Memory B cell (primary cell): Measurements from ENCODE around the gene FGD5.

ENCODE experiments used
- ATAC-seq: fragments of 150-1000 bp; cut with Tn5 transposase; 2 replicates; pipeline ENCODE4 v1.10.0; 2021; ENCODE audit warnings: low read depth, mild to moderate bottlenecking, moderate library complexity
- DNase-seq, 2 donors: peaks; one replicate each; pipeline ENCODE4 v3.0.0; 2022; ENCODE audit warnings: low spot score in 2 of 2
- H3K27ac Mint-ChIP-seq: one replicate; pipeline ENCODE4 v1.8.0; 2022; ENCODE audit warnings: mild to moderate bottlenecking, moderate library complexity, mixed read lengths
- H3K27me3 Mint-ChIP-seq: one replicate; pipeline ENCODE4 v1.8.0; 2022; ENCODE audit warnings: mixed read lengths
- H3K36me3 Mint-ChIP-seq: one replicate; pipeline ENCODE4 v1.8.0; 2022; ENCODE audit warnings: mild to moderate bottlenecking, mixed read lengths
- H3K4me1 Mint-ChIP-seq: one replicate; pipeline ENCODE4 v1.8.0; 2022; ENCODE audit warnings: mixed read lengths
- H3K4me3 Mint-ChIP-seq: one replicate; pipeline ENCODE4 v1.8.0; 2022; ENCODE audit warnings: mild to moderate bottlenecking, moderate library complexity, mixed read lengths
- H3K9me3 Mint-ChIP-seq: one replicate; pipeline ENCODE4 v1.8.0; 2022; ENCODE audit warnings: mixed read lengths

FGD5 gene

DNA sequence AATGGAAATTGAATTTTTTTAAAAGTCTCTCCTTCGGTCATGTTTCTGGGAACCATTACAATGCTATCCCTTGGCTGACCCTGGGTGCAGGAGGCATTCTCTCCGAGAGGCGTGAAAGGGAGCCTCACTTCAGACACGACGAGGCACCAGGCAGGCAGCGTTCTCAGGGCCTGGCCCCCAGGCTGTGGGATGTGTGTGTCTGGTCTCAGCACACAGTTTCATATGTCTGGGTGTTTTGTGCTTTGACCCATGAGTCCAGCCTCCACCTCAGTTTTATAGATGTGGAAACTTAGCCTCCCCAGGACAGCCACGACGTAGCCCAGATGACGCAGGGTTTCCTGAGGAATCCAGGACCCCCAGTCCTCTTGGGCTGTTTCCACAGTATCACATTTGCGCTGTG lies 34.0 kb downstream of the FGD5 start:
- no peaks in the 10 kb centered on the region for H3K9me3 Mint-ChIP-seq
- no peaks in the 10 kb centered on the region for H3K36me3 Mint-ChIP-seq
- H3K4me3 Mint-ChIP-seq, result no peak overlapping the region
- no peak overlapping the region for H3K27ac Mint-ChIP-seq
- peaks cover 7% of the 10 kb centered on the region for H3K27me3 Mint-ChIP-seq
- DNase-seq (no peak), ATAC-seq (no peak)
- peaks cover 16% of the 10 kb centered on the region for H3K4me1 Mint-ChIP-seq

DNA sequence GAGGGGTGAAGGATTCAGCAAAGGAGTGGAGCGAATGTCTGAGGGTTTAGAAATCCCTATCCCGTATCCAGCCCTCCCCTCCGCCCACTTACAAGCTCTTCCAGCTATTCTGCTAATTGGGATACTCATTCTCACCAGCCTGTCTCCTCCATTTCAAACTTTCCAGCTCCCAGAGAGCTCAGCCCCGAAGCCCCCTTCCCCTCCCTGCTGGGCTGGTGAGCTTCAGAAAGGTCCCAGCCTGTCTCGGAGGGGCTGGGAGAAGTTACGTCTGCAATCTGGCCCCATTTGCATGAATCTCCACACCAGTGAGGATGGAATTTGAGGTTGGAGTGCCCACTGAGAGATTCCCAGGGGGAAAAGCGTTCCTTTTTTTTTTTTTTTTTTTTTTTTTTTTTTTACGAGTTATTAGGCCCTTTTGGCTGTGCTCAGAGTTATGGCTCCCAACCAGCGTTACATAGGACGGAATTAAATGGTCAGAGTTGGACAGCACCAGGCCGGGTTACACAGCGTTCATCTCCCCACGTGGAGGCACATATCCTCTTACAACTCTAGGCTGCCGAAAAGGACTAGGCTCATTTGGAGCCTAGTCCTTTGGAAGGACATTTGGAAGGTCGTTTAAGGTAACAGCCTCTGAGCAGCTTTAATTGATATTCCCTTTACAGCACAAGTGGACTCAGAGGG lies 34.6 kb downstream of the FGD5 start:
- Mint-ChIP-seq H3K4me3 (no peak overlapping the region), H3K27ac (no peak overlapping the region)
- ATAC-seq, result no peak

DNA sequence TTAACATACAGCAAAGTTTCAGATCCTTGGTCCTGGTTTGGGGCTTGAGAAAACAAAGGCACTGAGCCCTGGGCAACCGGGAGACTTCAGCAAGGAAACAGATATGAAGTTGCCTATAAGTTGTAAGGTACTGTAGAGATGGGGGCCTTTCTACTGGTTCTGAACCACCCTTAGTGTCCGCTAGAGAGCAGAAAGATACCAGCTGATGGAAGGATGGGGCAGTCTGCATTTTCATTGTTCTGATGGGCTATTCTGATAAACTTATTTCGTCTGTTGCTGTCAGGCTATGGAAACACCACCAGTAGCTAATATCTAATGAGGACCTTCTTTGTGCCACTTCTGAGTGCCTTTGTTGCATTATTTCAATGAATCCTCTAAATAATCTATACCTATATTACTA lies 38.7 kb downstream of the FGD5 start:
- Mint-ChIP-seq H3K4me3 (no peak overlapping the region), H3K36me3 (no peaks in the 10 kb centered on the region), H3K27me3 (peaks cover 15% of the 10 kb centered on the region), H3K4me1 (no peaks in the 10 kb centered on the region), H3K27ac (no peak overlapping the region), H3K9me3 (no peaks in the 10 kb centered on the region)
- DNase-seq (no peak), ATAC-seq (no peak)

More for the DNA sequence above, 34.6 kb downstream of the FGD5 start:
- no peak for DNase-seq
- Mint-ChIP-seq H3K27me3 (peaks cover 14% of the 10 kb centered on the region), H3K4me1 (peaks cover 9% of the 10 kb centered on the region), H3K9me3 (no peaks in the 10 kb centered on the region), H3K36me3 (no peaks in the 10 kb centered on the region)

DNA sequence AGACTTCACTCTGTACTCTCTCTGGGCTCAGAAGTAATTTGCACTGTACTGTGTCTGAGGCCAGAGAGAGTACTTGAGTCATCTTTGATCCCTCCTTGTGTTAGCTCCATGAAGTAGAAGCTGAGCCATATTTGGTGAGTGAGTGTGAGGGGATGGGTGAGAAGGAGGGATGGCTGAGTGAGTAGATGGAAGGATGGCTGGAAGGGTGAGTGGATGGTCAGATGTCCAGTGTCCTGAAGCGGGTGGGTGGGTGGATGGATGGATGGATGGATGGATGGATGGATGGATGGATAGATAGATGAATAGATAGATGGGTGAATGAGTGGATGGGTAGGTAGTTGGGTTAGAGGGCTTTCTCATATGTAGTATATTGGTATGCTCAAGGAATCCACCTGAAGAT lies 39.3 kb downstream of the FGD5 start:
- Mint-ChIP-seq H3K27me3 (peaks cover 14% of the 10 kb centered on the region), H3K9me3 (no peaks in the 10 kb centered on the region), H3K4me1 (no peaks in the 10 kb centered on the region), H3K4me3 (no peak overlapping the region), H3K36me3 (no peaks in the 10 kb centered on the region), H3K27ac (no peak overlapping the region)
- no peak for ATAC-seq
- no peak for DNase-seq

DNA sequence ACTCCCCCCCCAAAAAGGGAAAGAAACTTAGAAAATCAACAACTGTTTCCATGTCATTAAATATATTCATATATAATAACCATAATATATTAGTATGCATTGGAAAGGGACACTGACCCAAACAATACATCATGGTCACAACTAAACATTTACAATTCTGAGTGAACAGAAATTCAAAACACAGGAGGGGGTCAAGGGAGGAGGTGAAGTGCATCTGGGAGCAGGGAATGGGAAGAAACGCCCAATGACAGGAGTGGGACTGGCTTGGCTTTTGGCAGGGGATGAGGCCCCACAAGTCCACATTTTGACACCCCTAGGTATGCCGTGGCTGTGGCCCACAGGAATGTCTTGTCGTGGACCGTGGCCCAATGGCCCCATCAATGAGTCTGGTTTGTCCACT lies 41.1 kb downstream of the FGD5 start:
- Mint-ChIP-seq H3K4me3 (no peak overlapping the region), H3K4me1 (no peaks in the 10 kb centered on the region), H3K27me3 (peaks cover 13% of the 10 kb centered on the region), H3K27ac (no peak overlapping the region), H3K36me3 (no peaks in the 10 kb centered on the region), H3K9me3 (no peaks in the 10 kb centered on the region)
- no peak for ATAC-seq
- no peak for DNase-seq

DNA sequence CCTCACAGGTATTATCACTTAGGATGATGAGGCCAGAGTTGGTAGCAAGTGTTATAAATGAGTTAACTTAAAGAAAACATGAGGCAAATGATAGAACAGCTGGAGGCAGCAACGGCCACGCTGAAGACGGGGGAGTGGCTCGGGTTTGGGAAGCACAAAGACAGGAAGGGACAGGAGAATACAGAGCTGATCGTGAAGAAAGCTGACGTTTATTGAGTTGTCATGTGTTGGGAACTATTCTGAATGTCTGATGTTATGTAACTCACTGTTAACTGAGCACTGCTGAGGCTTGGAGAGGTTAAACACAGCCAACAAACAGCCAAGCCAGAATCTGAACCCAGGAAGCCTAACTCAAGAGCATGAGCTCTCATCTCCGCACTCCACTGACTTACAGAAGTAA lies 42.3 kb downstream of the FGD5 start:
- peaks cover 15% of the 10 kb centered on the region for H3K27me3 Mint-ChIP-seq
- H3K4me3 Mint-ChIP-seq, result no peak overlapping the region
- H3K4me1 Mint-ChIP-seq, result no peaks in the 10 kb centered on the region
- DNase-seq (no peak), ATAC-seq (no peak)
- no peaks in the 10 kb centered on the region for H3K36me3 Mint-ChIP-seq
- H3K27ac Mint-ChIP-seq, result no peak overlapping the region
- H3K9me3 Mint-ChIP-seq, result no peaks in the 10 kb centered on the region

DNA sequence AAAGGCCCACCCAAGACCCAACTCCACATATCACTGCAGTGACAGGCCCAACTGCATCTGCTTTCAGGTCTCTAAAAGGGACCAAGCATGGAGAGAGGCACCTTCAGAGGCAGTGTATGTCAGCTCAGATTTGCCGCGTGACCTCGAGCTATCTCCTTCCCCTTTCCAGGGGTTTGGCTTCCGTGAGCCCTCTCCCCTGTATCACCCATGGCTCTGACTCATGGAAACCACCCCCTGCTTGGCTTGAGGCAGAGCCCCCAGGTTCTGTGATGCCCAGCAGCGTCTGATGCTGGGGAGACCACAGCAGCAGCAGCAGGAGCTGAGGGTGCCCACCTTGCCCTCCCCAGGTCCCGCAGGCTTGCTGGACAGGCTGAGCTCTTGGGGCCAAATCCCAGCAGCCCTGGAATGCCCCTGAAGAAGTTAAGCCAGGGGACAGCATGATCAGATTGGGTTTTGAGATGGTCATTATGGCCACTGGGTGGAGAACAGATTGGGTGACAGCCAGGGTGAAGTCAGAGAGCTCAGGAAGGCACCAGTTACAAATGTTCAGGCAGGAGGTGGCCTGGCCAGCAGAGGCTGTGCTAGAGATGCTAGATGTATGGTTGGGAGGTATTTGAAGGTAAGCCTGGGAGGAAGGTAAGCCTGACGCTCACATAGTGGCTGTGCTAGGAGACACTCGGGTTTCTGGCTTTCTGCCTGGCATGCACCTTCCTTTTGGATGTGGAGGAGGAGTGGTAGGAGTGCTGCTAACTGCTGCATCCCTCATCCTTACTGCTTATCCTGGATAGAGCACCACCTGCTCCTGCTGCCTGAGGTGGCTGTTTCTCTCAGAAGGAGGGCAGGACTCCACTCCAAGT lies 42.9 kb downstream of the FGD5 start:
- Mint-ChIP-seq H3K36me3 (no peaks in the 10 kb centered on the region), H3K27ac (no peak overlapping the region), H3K27me3 (peaks cover 15% of the 10 kb centered on the region), H3K4me1 (no peaks in the 10 kb centered on the region), H3K4me3 (no peak overlapping the region), H3K9me3 (no peaks in the 10 kb centered on the region)
- DNase-seq, result no peak
- no peak for ATAC-seq

DNA sequence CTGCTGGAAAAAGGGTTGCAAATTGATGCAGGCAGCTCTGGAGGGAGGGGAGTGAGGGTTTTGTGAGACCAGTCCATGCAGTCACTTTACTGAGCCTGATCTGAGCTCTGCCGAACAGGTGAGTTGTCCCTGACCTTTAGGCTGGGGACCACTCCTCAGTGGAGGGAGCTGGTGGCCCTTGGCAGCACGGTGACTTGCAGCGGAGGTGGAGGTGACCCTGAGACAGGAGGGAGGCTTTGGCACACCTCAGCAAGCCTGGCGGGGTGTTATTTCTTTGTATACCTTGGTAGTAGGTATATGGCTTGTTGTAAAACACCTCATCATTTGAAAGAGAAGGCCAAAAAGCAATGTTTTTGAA lies 43.5 kb downstream of the FGD5 start:
- DNase-seq (no peak), ATAC-seq (no peak)
- H3K4me3 Mint-ChIP-seq, result no peak overlapping the region
- H3K4me1 Mint-ChIP-seq, result no peaks in the 10 kb centered on the region
- H3K36me3 Mint-ChIP-seq, result no peaks in the 10 kb centered on the region
- no peak overlapping the region for H3K27ac Mint-ChIP-seq
- peaks cover 18% of the 10 kb centered on the region for H3K27me3 Mint-ChIP-seq
- no peaks in the 10 kb centered on the region for H3K9me3 Mint-ChIP-seq

DNA sequence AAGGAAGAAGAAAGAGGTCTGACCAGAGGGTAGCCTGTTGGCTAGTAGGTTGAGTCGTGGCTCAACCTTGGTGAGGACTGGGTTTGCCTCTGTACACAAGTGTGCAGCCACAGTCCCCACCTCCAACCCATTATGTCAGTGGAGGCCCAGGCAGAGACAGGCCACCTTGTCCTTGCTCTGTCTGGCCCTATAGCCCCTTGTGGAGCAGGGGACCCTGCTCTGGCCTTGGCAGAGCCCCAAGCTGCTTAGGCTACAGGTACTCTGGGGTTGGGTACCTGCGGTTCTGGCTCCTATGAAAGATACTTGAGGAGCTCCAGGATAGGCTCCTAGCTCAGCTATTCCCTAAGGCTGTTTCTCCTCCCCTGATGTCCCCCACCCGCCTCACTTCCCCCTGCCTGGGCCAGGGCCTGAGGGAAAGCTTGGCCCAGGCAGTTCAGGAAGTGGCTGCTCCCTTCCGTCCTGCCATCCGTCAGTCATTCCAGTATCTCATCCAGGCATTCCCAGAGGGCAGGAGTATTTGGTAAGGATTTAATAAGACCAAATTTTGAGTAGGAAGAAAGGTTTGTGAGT lies 44.0 kb downstream of the FGD5 start:
- no peak for DNase-seq
- no peak for ATAC-seq
- no peaks in the 10 kb centered on the region for H3K9me3 Mint-ChIP-seq
- H3K36me3 Mint-ChIP-seq, result no peaks in the 10 kb centered on the region
- H3K4me3 Mint-ChIP-seq, result no peak overlapping the region
- H3K4me1 Mint-ChIP-seq, result no peaks in the 10 kb centered on the region
- H3K27ac Mint-ChIP-seq, result no peak overlapping the region
- peaks cover 18% of the 10 kb centered on the region for H3K27me3 Mint-ChIP-seq

DNA sequence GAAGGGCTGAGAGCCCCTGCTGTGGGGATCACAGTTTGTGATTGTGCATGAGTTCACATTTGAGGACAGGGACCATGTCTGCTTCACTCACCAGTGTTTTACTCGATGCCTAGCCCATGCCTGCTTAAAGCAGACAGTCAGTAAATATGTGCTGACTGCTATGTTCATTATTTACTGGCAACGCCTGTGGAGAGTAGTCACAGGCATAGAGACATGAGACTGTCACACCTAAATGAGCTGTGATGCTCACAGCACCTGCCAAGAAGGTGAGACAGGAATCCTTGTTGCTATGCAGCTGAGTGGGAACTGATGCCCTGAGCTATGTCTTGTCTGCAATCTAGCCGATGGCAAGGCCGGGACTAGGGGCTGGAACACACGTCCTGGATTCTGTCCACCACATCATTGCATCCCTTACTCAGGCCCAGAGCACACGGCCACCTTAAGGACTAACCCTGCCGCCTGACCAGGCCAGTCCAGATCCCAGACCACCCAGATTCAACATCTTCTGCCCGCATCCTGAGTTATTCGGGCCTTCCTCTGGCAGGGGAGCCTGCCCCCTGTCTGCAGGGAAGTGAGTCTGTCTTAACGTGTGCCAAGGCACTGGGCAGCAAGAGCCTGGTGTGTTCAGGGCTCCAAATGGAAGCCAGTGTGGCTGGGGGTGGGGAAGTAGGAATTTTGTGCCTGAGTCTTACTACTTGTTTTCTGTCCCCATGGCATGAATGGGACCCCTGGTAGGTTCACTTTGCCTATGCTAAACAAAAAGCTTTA lies 44.8 kb downstream of the FGD5 start:
- H3K27ac Mint-ChIP-seq, result no peak overlapping the region
- ATAC-seq, result no peak
- no peaks in the 10 kb centered on the region for H3K4me1 Mint-ChIP-seq

DNA sequence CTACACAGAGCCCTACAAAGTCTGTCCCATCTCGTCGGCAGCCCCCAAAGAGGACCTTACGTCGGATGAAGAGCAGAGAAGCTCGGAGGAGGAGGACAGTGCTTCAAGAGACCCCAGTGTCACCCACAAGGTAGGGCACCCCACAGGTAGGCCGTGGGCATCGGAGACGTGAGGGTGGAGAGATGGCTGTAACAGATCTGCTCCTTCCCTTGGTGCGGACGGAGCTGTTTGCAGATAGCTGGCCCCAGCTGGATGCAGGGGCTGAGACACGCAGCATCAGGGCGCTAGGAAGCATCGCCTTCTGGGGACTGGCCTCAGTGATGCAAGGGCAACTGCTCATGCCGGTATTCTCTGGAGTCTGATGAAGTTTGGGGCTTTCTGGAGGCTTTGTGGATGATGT lies 45.4 kb downstream of the FGD5 start:
- Mint-ChIP-seq H3K27ac (no peak overlapping the region), H3K9me3 (no peaks in the 10 kb centered on the region), H3K4me1 (no peaks in the 10 kb centered on the region), H3K4me3 (no peak overlapping the region), H3K36me3 (no peaks in the 10 kb centered on the region), H3K27me3 (peaks cover 11% of the 10 kb centered on the region)
- DNase-seq, result no peak
- ATAC-seq, result no peak

More for the DNA sequence above, 44.8 kb downstream of the FGD5 start:
- no peak overlapping the region for H3K4me3 Mint-ChIP-seq
- no peaks in the 10 kb centered on the region for H3K36me3 Mint-ChIP-seq
- no peak for DNase-seq
- peaks cover 11% of the 10 kb centered on the region for H3K27me3 Mint-ChIP-seq
- no peaks in the 10 kb centered on the region for H3K9me3 Mint-ChIP-seq

DNA sequence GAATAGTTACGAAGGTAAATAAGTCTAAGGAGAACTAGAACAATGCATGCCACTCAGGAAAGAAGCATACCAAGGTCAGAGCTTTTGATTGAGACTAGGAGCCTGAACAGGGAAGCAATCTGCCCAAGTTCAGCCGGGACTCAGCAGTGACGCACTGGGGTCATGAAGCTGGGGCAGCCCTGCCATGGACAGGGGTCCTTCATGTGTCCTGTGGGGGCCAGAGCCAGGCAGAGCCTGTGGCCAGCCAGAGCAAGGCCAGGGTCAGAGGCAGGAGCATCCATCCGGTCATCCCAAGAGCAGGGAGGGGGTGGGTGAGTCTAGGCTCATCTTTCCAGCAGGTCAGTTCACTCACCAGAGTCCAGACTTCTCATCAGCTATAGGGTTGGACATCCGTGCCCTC lies 47.9 kb downstream of the FGD5 start:
- no peak for DNase-seq
- no peak for ATAC-seq
- H3K4me1 Mint-ChIP-seq, result no peaks in the 10 kb centered on the region
- H3K27ac Mint-ChIP-seq, result no peak overlapping the region
- no peaks in the 10 kb centered on the region for H3K36me3 Mint-ChIP-seq
- no peaks in the 10 kb centered on the region for H3K9me3 Mint-ChIP-seq
- H3K27me3 Mint-ChIP-seq, result peaks cover 16% of the 10 kb centered on the region
- no peak overlapping the region for H3K4me3 Mint-ChIP-seq

DNA sequence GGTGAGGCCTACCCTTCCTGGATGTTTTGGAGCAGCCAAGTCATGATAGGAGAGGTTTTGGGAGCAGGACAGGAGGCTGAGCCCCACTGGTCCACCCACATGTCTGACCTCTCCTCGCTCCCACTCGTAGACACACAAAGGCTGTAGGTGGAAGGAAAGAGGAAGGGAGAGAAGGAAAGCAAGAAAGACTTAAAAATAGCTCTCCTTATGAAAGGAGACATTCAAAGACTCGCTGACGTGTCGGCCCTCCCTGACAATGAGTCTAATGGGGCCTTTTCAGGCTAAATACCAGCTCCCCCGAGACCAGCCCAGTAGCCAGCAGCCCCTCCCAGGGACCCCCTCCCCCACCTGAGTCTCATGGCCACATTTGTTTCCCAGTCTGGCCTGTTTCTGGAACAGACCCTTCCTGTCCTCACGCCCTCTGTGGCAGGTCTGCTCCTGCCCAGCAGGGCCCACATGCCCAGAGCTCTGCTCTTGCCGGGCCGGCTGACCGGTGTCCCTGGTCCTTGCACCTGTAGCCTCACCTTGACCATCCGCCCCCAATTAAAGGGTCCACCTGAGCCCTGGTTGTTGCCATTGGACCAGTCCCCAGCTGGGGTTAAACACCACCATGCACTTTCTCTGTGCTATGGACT lies 49.3 kb downstream of the FGD5 start:
- no peak overlapping the region for H3K27ac Mint-ChIP-seq
- H3K9me3 Mint-ChIP-seq, result no peaks in the 10 kb centered on the region
- H3K4me1 Mint-ChIP-seq, result no peaks in the 10 kb centered on the region
- DNase-seq (no peak), ATAC-seq (no peak)
- H3K4me3 Mint-ChIP-seq, result no peak overlapping the region
- no peaks in the 10 kb centered on the region for H3K36me3 Mint-ChIP-seq
- H3K27me3 Mint-ChIP-seq, result peaks cover 17% of the 10 kb centered on the region
